Endodermal cell (in vitro differentiated cells): ENCODE measurements around the gene ATAD3B. TPM values are rescaled to one million over a fixed set of nuclear protein-coding genes. Genes with fewer than 3 reads are reported as not detected.
"Not testable (repeated sequence)": the region's sequence is repeated elsewhere in the genome, so short reads cannot be mapped to it uniquely, and the experiment has no call there.

ENCODE experiments used
- DNase-seq: peaks from one replicate; pipeline ENCODE4 v3.0.0-alpha.2; 2017
- H3K27ac ChIP-seq: 2 replicates; pipeline ENCODE4 v1.5.1; 2013; ENCODE audit warnings: mild to moderate bottlenecking, low read depth, low read length, moderate library complexity
- H3K27me3 ChIP-seq: 2 replicates; pipeline ENCODE4 v1.6.1; 2013; ENCODE audit warnings: mild to moderate bottlenecking, low read length, moderate library complexity; ENCODE audit not compliant: insufficient read depth, control insufficient read depth, poor library complexity, severe bottlenecking
- H3K36me3 ChIP-seq: 2 replicates; pipeline ENCODE4 v1.7.0; 2013; ENCODE audit warnings: mild to moderate bottlenecking, low read length, moderate library complexity; ENCODE audit not compliant: control insufficient read depth, insufficient read depth
- H3K4me1 ChIP-seq: one replicate; pipeline ENCODE4 v1.7.0; 2013; ENCODE audit warnings: low read length; ENCODE audit not compliant: control insufficient read depth, insufficient read depth
- H3K4me3 ChIP-seq: 2 replicates; pipeline ENCODE4 v1.5.1; 2013; ENCODE audit warnings: mild to moderate bottlenecking, low read length, moderate library complexity
- H3K9ac ChIP-seq: 2 replicates; pipeline ENCODE4 v1.6.1; 2013; ENCODE audit warnings: mild to moderate bottlenecking, low read length, moderate library complexity; ENCODE audit not compliant: poor library complexity, severe bottlenecking; ENCODE audit errors: extremely low read depth
- H3K9me3 ChIP-seq: 2 replicates; pipeline ENCODE4 v1.6.1; 2013; ENCODE audit warnings: mild to moderate bottlenecking, low read length, moderate library complexity; ENCODE audit not compliant: control insufficient read depth
- H3K27ac Mint-ChIP-seq: 2 replicates; pipeline ENCODE4 v1.8.0; 2020; ENCODE audit warnings: mixed read lengths
- H3K27me3 Mint-ChIP-seq: 2 replicates; pipeline ENCODE4 v1.8.0; 2021; ENCODE audit warnings: mild to moderate bottlenecking, mixed read lengths; ENCODE audit not compliant: insufficient read depth
- H3K36me3 Mint-ChIP-seq: 2 replicates; pipeline ENCODE4 v1.8.0; 2020; ENCODE audit warnings: low read depth, mixed read lengths
- H3K4me1 Mint-ChIP-seq: 2 replicates; pipeline ENCODE4 v1.8.0; 2020; ENCODE audit warnings: mixed read lengths
- H3K4me3 Mint-ChIP-seq: 2 replicates; pipeline ENCODE4 v1.8.0; 2020; ENCODE audit warnings: mild to moderate bottlenecking, moderate library complexity, mixed read lengths
- H3K9me3 Mint-ChIP-seq: 2 replicates; pipeline ENCODE4 v1.8.0; 2020; ENCODE audit warnings: mild to moderate bottlenecking, mixed read lengths
- CTCF ChIP-seq: fragments of 200-600 bp; sonication (generic); conservative IDR thresholded peaks from 2 replicates; pipeline ENCODE4 v1.5.0; 2021; ENCODE audit warnings: antibody characterized with exemption, mild to moderate bottlenecking
- WGBS, 2 experiments: methylation state at CpG; one replicate each; pipeline versions ENCODE4 v1.1.5 to v1.1.7; 2013; ENCODE audit warnings: missing lambda C conversion rate in 2 of 2, mixed read lengths in 1 of 2; ENCODE audit not compliant: insufficient coverage in 1 of 2, insufficient read length in 1 of 2; 5-methylcytosine and 5-hydroxymethylcytosine counted together
- total RNA-seq, 2 donors: library from RNA; stranded (reverse); fragmentation: NEBNext Ultra II Directional in 1 of 2; extraction: Animal tissue kit (Norgen Biotek cat#: 25700) in 1 of 2; gene quantifications; 2 replicates in 1 of 2; 3 replicates in 1 of 2; pipeline ENCODE4 v1.2.1, GENCODE V29; 2021

Gene ATAD3B
- total RNA-seq, 2 donors from 2014 or later = 41.8 to 47.4 TPM

GRCh38 chr1:1479547-1480487 is 8.3 kb downstream of the ATAD3B start:
- peaks cover 38% of the 10 kb centered on the region for H3K36me3 Mint-ChIP-seq
- H3K4me1 ChIP-seq = no peaks in the 10 kb centered on the region
- no peaks in the 10 kb centered on the region for H3K9me3 Mint-ChIP-seq
- TF ChIP-seq CTCF = no peak
- no peaks in the 10 kb centered on the region for H3K27me3 ChIP-seq
- no peak overlapping the region for H3K4me3 ChIP-seq
- no peak for DNase-seq
- H3K9ac ChIP-seq = no peak overlapping the region
- H3K27ac Mint-ChIP-seq = no peak overlapping the region
- H3K36me3 ChIP-seq = peaks cover 38% of the 10 kb centered on the region
- H3K27me3 Mint-ChIP-seq = no peaks in the 10 kb centered on the region
- H3K4me1 Mint-ChIP-seq = no peaks in the 10 kb centered on the region
- no peaks in the 10 kb centered on the region for H3K9me3 ChIP-seq
- 96% methylated on average over 17 to 41 of the region's 42 CpGs for WGBS, 2 experiments
- no peak overlapping the region for H3K4me3 Mint-ChIP-seq
- no peak overlapping the region for H3K27ac ChIP-seq

- H3K9ac ChIP-seq, H3K9me3 ChIP-seq, H3K4me3 Mint-ChIP-seq, H3K4me1 ChIP-seq, H3K27me3 ChIP-seq, H3K27ac Mint-ChIP-seq, H3K4me3 ChIP-seq, H3K4me1 Mint-ChIP-seq, H3K9me3 Mint-ChIP-seq, DNase-seq, H3K27me3 Mint-ChIP-seq, H3K27ac ChIP-seq: not testable (repeated sequence)
- peaks cover 38% of the 10 kb centered on the region for H3K36me3 Mint-ChIP-seq
- peaks cover 38% of the 10 kb centered on the region for H3K36me3 ChIP-seq
- WGBS, 2 experiments = 97 to 100% methylated on average over 6 to 15 of the region's 16 CpGs
These were observed 8.9 kb downstream of the ATAD3B start for GRCh38 chr1:1480488-1480867.

GRCh38 chr1:1481811-1482210 is 10.2 kb downstream of the ATAD3B start:
- not testable (repeated sequence) for H3K4me3 ChIP-seq, H3K27ac ChIP-seq, H3K4me1 Mint-ChIP-seq, DNase-seq, H3K27me3 ChIP-seq, H3K9me3 Mint-ChIP-seq, H3K4me1 ChIP-seq, H3K27ac Mint-ChIP-seq, H3K27me3 Mint-ChIP-seq, H3K9me3 ChIP-seq, H3K4me3 Mint-ChIP-seq, H3K9ac ChIP-seq
- H3K36me3 Mint-ChIP-seq = peaks cover 34% of the 10 kb centered on the region
- WGBS, 2 experiments = 98 to 100% methylated on average over 6 to 30 of the region's 30 CpGs
- H3K36me3 ChIP-seq = peaks cover 37% of the 10 kb centered on the region

- WGBS, 2 experiments = 97 to 98% methylated on average over 14 of the region's 14 CpGs
- Mint-ChIP-seq H3K27me3 (no peaks in the 10 kb centered on the region), H3K27ac (no peak overlapping the region), H3K9me3 (no peaks in the 10 kb centered on the region), H3K36me3 (peaks cover 31% of the 10 kb centered on the region), H3K4me1 (no peaks in the 10 kb centered on the region), H3K4me3 (no peak overlapping the region)
- Histone ChIP-seq H3K4me3 (no peak overlapping the region), H3K27me3 (no peaks in the 10 kb centered on the region), H3K27ac (no peak overlapping the region), H3K9ac (no peak overlapping the region), H3K36me3 (peaks cover 32% of the 10 kb centered on the region), H3K4me1 (no peaks in the 10 kb centered on the region), H3K9me3 (no peaks in the 10 kb centered on the region)
- no peak for DNase-seq
- no peak for TF ChIP-seq CTCF
These were observed 11.3 kb downstream of the ATAD3B start for GRCh38 chr1:1482856-1483255.
